Measurements from ENCODE around the gene IFT122. TPM values are rescaled to one million over a fixed set of nuclear protein-coding genes. Genes with fewer than 3 reads are reported as not detected.

Gene IFT122
- total and polyA plus RNA-seq, 2 of the 4 experiments (the other 2 are of a cell fraction) = 16.8 to 28.0 TPM

DNA sequence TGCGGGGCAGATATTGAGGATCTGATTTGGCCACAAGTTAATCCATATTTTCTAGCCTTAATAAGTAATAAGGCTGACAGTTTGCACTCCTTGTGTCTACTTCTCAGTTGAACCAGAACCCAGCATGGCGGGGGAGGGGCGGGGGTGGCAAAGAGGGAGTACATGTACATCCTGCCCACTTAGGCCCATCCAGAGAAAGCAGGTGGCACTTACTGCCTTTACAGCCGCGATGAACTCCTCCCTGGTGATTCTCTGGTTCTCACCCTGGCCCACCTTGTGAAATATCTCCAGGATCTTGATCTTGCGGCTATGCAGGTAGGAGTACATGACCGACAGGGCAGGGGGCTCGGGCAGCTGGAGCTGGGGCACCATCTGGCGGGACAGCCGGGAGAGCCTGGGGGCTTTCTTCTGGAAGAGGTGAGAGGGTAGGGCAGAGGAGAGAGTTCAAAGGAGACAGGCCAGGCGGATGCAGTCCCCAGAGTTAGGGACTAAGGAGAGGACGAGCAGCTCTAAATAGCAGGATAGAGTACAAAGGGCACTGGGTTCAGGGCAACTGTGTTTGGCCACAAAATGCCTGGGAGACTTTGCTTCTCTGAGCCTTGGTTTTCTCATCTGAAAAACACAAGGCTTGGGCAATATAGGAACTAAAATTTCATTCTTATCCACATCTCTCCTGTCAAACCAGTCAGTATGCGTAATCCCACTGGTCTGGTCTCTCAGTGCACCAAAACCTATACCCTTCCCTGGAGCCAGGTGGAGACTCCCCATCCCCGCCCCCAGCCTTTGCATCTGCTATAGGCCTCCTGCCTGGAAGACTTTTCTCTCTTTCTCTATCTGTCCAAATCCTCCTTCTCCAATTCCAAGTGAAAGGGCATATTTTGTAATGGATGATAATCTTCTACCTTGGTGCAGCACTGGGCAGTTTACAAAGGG is 21.7 kb upstream of the IFT122 start (continued):
- no peak for TF ChIP-seq RCOR1 (IDR thresholded peaks at IDR 0.05; ENCODE audit: insufficient replicate concordance, low read length)

- Histone ChIP-seq H3K27me3 (ENCODE audit: control insufficient read depth, insufficient read depth, low read length) (no peaks in the 10 kb centered on the region), H3K9me1 (ENCODE audit: insufficient read depth, low read length) (peaks cover 29% of the 10 kb centered on the region), H2BK20ac (ENCODE audit: low read depth, low read length) (no peak overlapping the region), H3K18ac (ENCODE audit: low read depth, low read length) (no peak overlapping the region), H3K23ac (ENCODE audit: low read depth, low read length) (no peak overlapping the region), H3K4me1 (ENCODE audit: control insufficient read depth, insufficient read depth, low read length) (peaks cover 17% of the 10 kb centered on the region), H2BK15ac (ENCODE audit: low read depth, low read length) (no peak overlapping the region), H3K14ac (replicated peaks; ENCODE audit: low read depth, low read length) (no peak overlapping the region), H2AK5ac (ENCODE audit: low read depth, low read length) (no peak overlapping the region), H3K9ac (ENCODE audit: low read depth, low read length) (no peak overlapping the region), H2AK9ac (replicated peaks; ENCODE audit: low read depth, low read length, poor library complexity) (no peak overlapping the region), H3K4me3 (ENCODE audit: insufficient read depth, low read depth, low read length) (no peak overlapping the region), H3K36me3 (ENCODE audit: control insufficient read depth, insufficient read depth, low read length) (no peaks in the 10 kb centered on the region), H4K20me1 (ENCODE audit: insufficient read depth, low read length) (no peaks in the 10 kb centered on the region), H3K27ac (ENCODE audit: insufficient read depth, low read length) (no peak overlapping the region), H4K91ac (ENCODE audit: insufficient read depth, low read depth, low read length) (no peak overlapping the region), H3K79me1 (ENCODE audit: low read depth in 1 of 2, low read length in 2 of 2) (peaks cover 0 to 5% of the 10 kb centered on the region in 2 experiments; a peak in 1 of 4 replicates), H4K8ac (ENCODE audit: low read depth in 2 of 2, low read length in 2 of 2) (no peak overlapping the region), H3K4me2 (ENCODE audit: low read depth, low read length) (no peak overlapping the region), H2BK5ac (ENCODE audit: low read depth, low read length, poor library complexity, severe bottlenecking) (no peak overlapping the region), H3K9me3 (ENCODE audit: control insufficient read depth, insufficient read depth, low read length) (no peaks in the 10 kb centered on the region; the same call in 1 of the 2 replicates), H4K5ac (ENCODE audit: low read depth, low read length) (no peak overlapping the region), H3K4ac (ENCODE audit: low read depth, low read length) (no peak overlapping the region), H2BK120ac (ENCODE audit: low read depth, low read length) (no peak overlapping the region), H3K56ac (ENCODE audit: extremely low read depth, insufficient read depth, low read length) (no peak overlapping the region), H2AFZ (replicated peaks; ENCODE audit: low read length, poor library complexity) (no peak overlapping the region)
- no peak for ATAC-seq (ENCODE audit: low read depth)
- intact Hi-C loops (cut with micrococcal nuclease) (no loop called here), in situ Hi-C loops (cut with MboI; ENCODE audit: low sequenced_read_pairs) (no loop called here), dilution Hi-C loops (cut with HindIII; ENCODE audit: low sequenced_read_pairs, unreplicated experiment) (no loop called here)
- ChIA-PET POLR2A (ENCODE audit: unreplicated experiment) (no interaction called here), CTCF (no interaction called here)
- TF ChIP-seq NFE2L2 (IDR thresholded peaks at IDR 0.05; ENCODE audit: low read depth, low read length) (no peak), RCOR1 (IDR thresholded peaks at IDR 0.05; ENCODE audit: insufficient replicate concordance, low read length) (no peak), MXI1 (IDR thresholded peaks at IDR 0.05; ENCODE audit: borderline replicate concordance, low read depth, low read length) (no peak), RAD21 (IDR thresholded peaks at IDR 0.05; ENCODE audit: low read length) (no peak)
- WGBS, 2 experiments (ENCODE audit: extremely low coverage in 2 of 2, insufficient read length in 1 of 2) = 71% methylated on average over 1 of the region's 4 CpGs; no CpG with 5 or more reads in 1 of the 2 experiments
- DNase-seq = no peak
- no TSS peak for BruUV-seq (replicated peaks)
These were observed 20.5 kb upstream of the IFT122 start for GRCh38 chr3:129419476-129419875.

Measured in IMR-90 (cell line).